ENCODE measurements around the gene PTPRN2.

PTPRN2 gene

GRCh38 chr7:158283016-158283974 is 304.3 kb downstream of the PTPRN2 start:
- TF ChIP-seq, protein P1, sequence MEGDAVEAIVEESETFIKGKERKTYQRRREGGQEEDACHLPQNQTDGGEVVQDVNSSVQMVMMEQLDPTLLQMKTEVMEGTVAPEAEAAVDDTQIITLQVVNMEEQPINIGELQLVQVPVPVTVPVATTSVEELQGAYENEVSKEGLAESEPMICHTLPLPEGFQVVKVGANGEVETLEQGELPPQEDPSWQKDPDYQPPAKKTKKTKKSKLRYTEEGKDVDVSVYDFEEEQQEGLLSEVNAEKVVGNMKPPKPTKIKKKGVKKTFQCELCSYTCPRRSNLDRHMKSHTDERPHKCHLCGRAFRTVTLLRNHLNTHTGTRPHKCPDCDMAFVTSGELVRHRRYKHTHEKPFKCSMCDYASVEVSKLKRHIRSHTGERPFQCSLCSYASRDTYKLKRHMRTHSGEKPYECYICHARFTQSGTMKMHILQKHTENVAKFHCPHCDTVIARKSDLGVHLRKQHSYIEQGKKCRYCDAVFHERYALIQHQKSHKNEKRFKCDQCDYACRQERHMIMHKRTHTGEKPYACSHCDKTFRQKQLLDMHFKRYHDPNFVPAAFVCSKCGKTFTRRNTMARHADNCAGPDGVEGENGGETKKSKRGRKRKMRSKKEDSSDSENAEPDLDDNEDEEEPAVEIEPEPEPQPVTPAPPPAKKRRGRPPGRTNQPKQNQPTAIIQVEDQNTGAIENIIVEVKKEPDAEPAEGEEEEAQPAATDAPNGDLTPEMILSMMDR (conservative IDR thresholded peaks at IDR 0.05; ENCODE audit: low read depth, low read length): no peak
- DNase-seq (ENCODE audit: low read depth): no peak
- no peak overlapping the region for H3K4me3 ChIP-seq (ENCODE audit: low read depth, low read length)

DNA sequence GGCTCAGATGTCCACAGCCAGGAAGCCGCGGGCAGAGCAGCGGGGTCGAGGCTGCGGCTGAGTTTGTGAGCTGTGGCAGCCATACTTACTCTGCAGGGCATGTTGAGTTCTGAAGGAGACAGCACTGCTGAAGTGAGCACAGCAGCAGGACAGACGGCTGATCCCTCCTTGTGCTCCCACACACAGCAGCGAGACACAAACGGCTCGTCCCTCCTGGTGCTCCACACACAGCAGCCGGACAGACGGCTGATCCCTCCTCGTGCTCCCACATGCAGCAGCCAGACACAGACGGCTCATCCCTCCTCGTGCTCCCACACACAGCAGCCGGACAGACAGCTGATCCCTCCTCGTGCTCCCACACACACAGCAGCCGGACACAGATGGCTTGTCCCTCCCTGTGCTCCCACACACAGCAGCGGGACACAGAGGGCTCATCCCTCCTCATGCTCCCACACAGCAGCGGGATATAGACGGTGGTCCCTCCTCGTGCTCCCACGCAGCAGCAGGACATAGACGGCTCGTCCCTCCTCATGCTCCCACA is 305.1 kb downstream of the PTPRN2 start:
- TF ChIP-seq, protein P1 (conservative IDR thresholded peaks at IDR 0.05; ENCODE audit: low read depth, low read length): no peak
- DNase-seq (ENCODE audit: low read depth): no peak
- no peak overlapping the region for H3K4me3 ChIP-seq (ENCODE audit: low read depth, low read length)

- no peak for DNase-seq (ENCODE audit: low read depth)
Observed at GRCh38 chr7:158281441-158281840, 306.2 kb downstream of the PTPRN2 start.

GRCh38 chr7:158280448-158281144 is 307.0 kb downstream of the PTPRN2 start:
- no peak for DNase-seq (ENCODE audit: low read depth)
- TF ChIP-seq, protein P1 (conservative IDR thresholded peaks at IDR 0.05; ENCODE audit: low read depth, low read length): no peak
- H3K4me3 ChIP-seq (ENCODE audit: low read depth, low read length): no peak overlapping the region

More at GRCh38 chr7:158281441-158281840, 306.2 kb downstream of the PTPRN2 start:
- TF ChIP-seq, protein P1 (conservative IDR thresholded peaks at IDR 0.05; ENCODE audit: low read depth, low read length): no peak
- H3K4me3 ChIP-seq (ENCODE audit: low read depth, low read length): no peak overlapping the region

- TF ChIP-seq, protein P1 (conservative IDR thresholded peaks at IDR 0.05; ENCODE audit: low read depth, low read length): no peak
- H3K4me3 ChIP-seq (ENCODE audit: low read depth, low read length): no peak overlapping the region
- no peak for DNase-seq (ENCODE audit: low read depth)
Observed at GRCh38 chr7:158279539-158280447, 307.8 kb downstream of the PTPRN2 start.

DNA sequence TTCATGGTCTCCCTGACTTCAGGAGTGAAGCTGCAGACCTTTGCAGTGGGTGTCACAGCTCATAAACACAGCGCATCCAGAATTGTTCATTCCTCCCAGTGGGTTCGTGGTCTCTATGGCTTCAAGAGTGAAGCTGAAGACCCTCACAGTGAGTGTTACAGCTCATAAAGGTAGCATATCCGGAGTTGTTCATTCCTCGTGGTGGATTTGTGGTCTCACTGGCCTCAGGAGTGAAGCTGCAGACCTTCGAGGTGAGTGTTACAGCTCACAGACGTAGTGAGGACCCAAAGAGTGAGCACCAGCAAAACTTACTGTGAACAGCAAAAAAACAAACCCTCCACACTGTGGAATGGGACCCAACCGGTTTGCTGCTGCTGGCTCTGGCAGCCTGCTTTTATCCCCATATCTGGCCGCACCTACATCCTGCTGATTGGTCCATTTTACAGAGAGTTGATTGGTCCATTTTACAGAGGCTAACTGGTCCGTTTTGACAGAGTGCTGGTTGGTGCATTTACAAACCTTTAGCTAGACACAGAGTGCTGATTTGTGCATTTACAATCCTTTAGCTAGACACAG is 308.8 kb downstream of the PTPRN2 start:
- H3K4me3 ChIP-seq (ENCODE audit: low read depth, low read length): no peak overlapping the region
- TF ChIP-seq, protein P1 (conservative IDR thresholded peaks at IDR 0.05; ENCODE audit: low read depth, low read length): no peak
- DNase-seq (ENCODE audit: low read depth): no peak

Data from choroid plexus epithelial cell (primary cell).